ENCODE results near the gene BORCS6. TPM values are rescaled to one million over a fixed set of nuclear protein-coding genes. Genes with fewer than 3 reads are reported as not detected.
A peak's percentile ranks its signal among the peaks of the same experiment; 100 is the strongest.

The BORCS6 gene
- total and polyA plus RNA-seq, 2 of the 4 experiments (the other 2 are of a cell fraction), result 2.7 to 3.3 TPM

- no peak for TF ChIP-seq ELK1 (IDR thresholded peaks at IDR 0.05; ENCODE audit: borderline replicate concordance, low read depth, low read length)
- peak; percentile 98 for TF ChIP-seq POLR2A (IDR thresholded peaks at IDR 0.05; ENCODE audit: low read depth, low read length)
- TF ChIP-seq BHLHE40 (IDR thresholded peaks at IDR 0.05; ENCODE audit: low read depth, low read length), result peak; percentile 99
- TF ChIP-seq RCOR1 (IDR thresholded peaks at IDR 0.05; ENCODE audit: insufficient replicate concordance, low read length), result no peak
Observed at GRCh38 chr17:8156246-8156992, 33.6 kb downstream of the BORCS6 start (continued).

All from IMR-90 (cell line).